Esophagus squamous epithelium (tissue), 5 donors: ENCODE data around the gene HERC5. TPM values are rescaled to one million over a fixed set of nuclear protein-coding genes. Genes with fewer than 3 reads are reported as not detected.

Experiments used
- DNase-seq: peaks from one replicate; lab custom pipeline; 2025; lab: John Stamatoyannopoulos, UW
- H3K27ac ChIP-seq, 4 donors: fragments of 200-600 bp; sonication (generic); one replicate each; pipeline ENCODE4 v1.5.1; 2016 to 2019; ENCODE audit warnings: mild to moderate bottlenecking in 1 of 4
- H3K27me3 ChIP-seq, 4 donors: fragments of 200-600 bp; sonication (generic); 1 replicate in 3 of 4; 2 replicates in 1 of 4; pipeline versions ENCODE4 v1.5.1 to v1.6.0; 2017 to 2021; ENCODE audit warnings: antibody characterized with exemption in 1 of 4
- H3K36me3 ChIP-seq, 3 donors: fragments of 200-600 bp; sonication (generic); one replicate each; pipeline ENCODE4 v1.5.1; 2016 to 2019
- H3K4me1 ChIP-seq, 3 donors: fragments of 200-600 bp; sonication (generic); one replicate each; pipeline ENCODE4 v1.5.1; 2017 to 2019
- H3K4me3 ChIP-seq, 4 donors: fragments of 200-600 bp; sonication (generic); 1 replicate in 3 of 4; 2 replicates in 1 of 4; pipeline ENCODE4 v1.5.1; 2016 to 2019; ENCODE audit warnings: mild to moderate bottlenecking in 2 of 4, moderate library complexity in 1 of 4
- H3K9me3 ChIP-seq, 3 donors: fragments of 200-600 bp; sonication (generic); one replicate each; pipeline ENCODE4 v1.5.1; 2016 to 2019
- CTCF ChIP-seq, 6 experiments: fragments of 450-650 bp in 4 of 6; fragments of 200-600 bp in 2 of 6; sonication (generic) in 2 of 6; IDR thresholded peaks; one replicate each; pipeline ENCODE4 v1.5.1; 2016 to 2019; ENCODE audit warnings: antibody characterized with exemption in 6 of 6, mild to moderate bottlenecking in 4 of 6, moderate library complexity in 4 of 6
- POLR2A ChIP-seq, 4 donors: fragments of 450-650 bp; IDR thresholded peaks; one replicate each; pipeline ENCODE4 v1.6.1; 2017; ENCODE audit warnings: antibody characterized with exemption in 4 of 4, mild to moderate bottlenecking in 4 of 4, moderate library complexity in 3 of 4
- WGBS, 2 donors: methylation state at CpG; one replicate each; pipeline ENCODE4 v1.1.5; 2018; 5-methylcytosine and 5-hydroxymethylcytosine counted together
- intact Hi-C: fragments of 100-400 bp; cut with DNase I; formaldehyde crosslinking; loops from one replicate; pipeline ENCODE4 v1.15.0; 2022
- total RNA-seq, 4 donors: library from RNA; depleted of rRNA; stranded (reverse); fragments of >200 nt; gene quantifications; one replicate each; pipeline ENCODE4 v1.1.0, GENCODE V29; 2016
- donor health status: DM: yes; HTN: yes; CAD: no.

The HERC5 gene
- total RNA-seq, 4 donors from 2014 or later: 0.08 to 4.2 (median 1.7) TPM

- H3K4me1 ChIP-seq: peaks cover 0 to 26% (median 4%) of the 10 kb centered on the region in 3 donors
- TF ChIP-seq CTCF (IDR thresholded peaks at IDR 0.05): no peak
- no peak for TF ChIP-seq POLR2A (IDR thresholded peaks at IDR 0.05)
- H3K27me3 ChIP-seq: no peaks in the 10 kb centered on the region
- H3K27ac ChIP-seq: no peak overlapping the region
- WGBS, 2 donors: 80 to 88% methylated on average over 8 of the region's 8 CpGs
- no peaks in the 10 kb centered on the region for H3K36me3 ChIP-seq
- H3K4me3 ChIP-seq: no peak overlapping the region
- no peak for DNase-seq
- intact Hi-C loops: no loop called here
- H3K9me3 ChIP-seq: no peaks in the 10 kb centered on the region
Observed at GRCh38 chr4:88527787-88528186, 70.9 kb downstream of the HERC5 start.

- Histone ChIP-seq H3K4me1 (peaks cover 0 to 28% (median 4%) of the 10 kb centered on the region in 3 donors), H3K27ac (no peak overlapping the region), H3K36me3 (no peaks in the 10 kb centered on the region), H3K9me3 (no peaks in the 10 kb centered on the region), H3K27me3 (no peaks in the 10 kb centered on the region), H3K4me3 (no peak overlapping the region)
- DNase-seq: no peak
- intact Hi-C loops: no loop called here
- whole genome bisulfite sequencing, 2 donors: 76 to 86% methylated on average over 3 of the region's 3 CpGs
- peak in 1 of 6 experiments; percentile 14 for TF ChIP-seq CTCF (IDR thresholded peaks at IDR 0.05)
- no peak for TF ChIP-seq POLR2A (IDR thresholded peaks at IDR 0.05)
Observed at GRCh38 chr4:88528861-88529260, 71.9 kb downstream of the HERC5 start.

- intact Hi-C loops: loop anchor here (5.0 kb wide), 1 partner anchor 131 kb away; no protein-coding TSS in a partner anchor
- WGBS, 2 donors: 60 to 69% methylated on average over 3 of the region's 3 CpGs
- H3K9me3 ChIP-seq: no peaks in the 10 kb centered on the region
- no peak for TF ChIP-seq CTCF (IDR thresholded peaks at IDR 0.05)
- no peak for TF ChIP-seq POLR2A (IDR thresholded peaks at IDR 0.05)
- no peak overlapping the region for H3K27ac ChIP-seq
- no peaks in the 10 kb centered on the region for H3K27me3 ChIP-seq
- no peak for DNase-seq
- no peaks in the 10 kb centered on the region for H3K36me3 ChIP-seq
- no peak overlapping the region for H3K4me3 ChIP-seq
- H3K4me1 ChIP-seq: peaks cover 0 to 13% (median 4%) of the 10 kb centered on the region in 3 donors
Observed at GRCh38 chr4:88531549-88531948, 74.6 kb downstream of the HERC5 start.

- H3K4me1 ChIP-seq: peaks cover 0 to 12% (median 3%) of the 10 kb centered on the region in 3 donors
- intact Hi-C loops: loop anchor here (5.0 kb wide), 1 partner anchor 129 kb away; no protein-coding TSS in a partner anchor
- H3K27ac ChIP-seq: no peak overlapping the region
- H3K36me3 ChIP-seq: no peaks in the 10 kb centered on the region
- TF ChIP-seq POLR2A (IDR thresholded peaks at IDR 0.05) (no peak), CTCF (IDR thresholded peaks at IDR 0.05) (no peak)
- H3K27me3 ChIP-seq: no peaks in the 10 kb centered on the region
- 46 to 63% methylated on average over 4 of the region's 6 CpGs for WGBS, 2 donors
- H3K4me3 ChIP-seq: no peak overlapping the region
- DNase-seq: no peak
- no peaks in the 10 kb centered on the region for H3K9me3 ChIP-seq
Observed at GRCh38 chr4:88533088-88533790, 76.3 kb downstream of the HERC5 start.

GRCh38 chr4:88533937-88534750 lies 77.2 kb downstream of the HERC5 start:
- H3K36me3 ChIP-seq: no peaks in the 10 kb centered on the region
- no peak for DNase-seq
- WGBS, 2 donors: 27 to 32% methylated on average over 4 of the region's 4 CpGs

More at GRCh38 chr4:88533937-88534750, 77.2 kb downstream of the HERC5 start:
- intact Hi-C loops: loop anchor here (5.0 kb wide), 1 partner anchor 128 kb away; no protein-coding TSS in a partner anchor
- peaks cover 1 to 14% (median 4%) of the 10 kb centered on the region in 3 donors for H3K4me1 ChIP-seq
- TF ChIP-seq CTCF (IDR thresholded peaks at IDR 0.05) (no peak), POLR2A (IDR thresholded peaks at IDR 0.05) (no peak)
- H3K4me3 ChIP-seq: no peak overlapping the region
- peak overlapping the region in 1 of 4 donors; percentile 36 for H3K27ac ChIP-seq
- H3K27me3 ChIP-seq: no peaks in the 10 kb centered on the region
- H3K9me3 ChIP-seq: no peaks in the 10 kb centered on the region
